ENCODE data around the gene MOSPD3.

The MOSPD3 gene

GRCh38 chr7:100603726-100604027, 8.7 kb upstream of the MOSPD3 start:
- TF ChIP-seq CTCF (IDR thresholded peaks at IDR 0.05): no peak
- Histone ChIP-seq H3K36me3 (no peaks in the 10 kb centered on the region), H3K27me3 (peaks cover 79% of the 10 kb centered on the region), H3K4me1 (ENCODE audit: control insufficient read depth in 1 of 2, insufficient read depth in 1 of 2, low read depth in 1 of 2, low read length in 1 of 2) (peaks cover 22 to 25% of the 10 kb centered on the region in 2 experiments), H3K27ac (peak overlapping the region; percentile 57), H3K9me3 (no peaks in the 10 kb centered on the region), H3K4me3 (ENCODE audit: low read depth in 1 of 2, low read length in 1 of 2) (peak overlapping the region; percentile 81 to 98)

GRCh38 chr7:100604028-100604975, 8.0 kb upstream of the MOSPD3 start:
- Histone ChIP-seq H3K4me1 (ENCODE audit: control insufficient read depth in 1 of 2, insufficient read depth in 1 of 2, low read depth in 1 of 2, low read length in 1 of 2) (peaks cover 22 to 25% of the 10 kb centered on the region in 2 experiments), H3K36me3 (no peaks in the 10 kb centered on the region), H3K27me3 (peaks cover 81% of the 10 kb centered on the region), H3K4me3 (ENCODE audit: low read depth in 1 of 2, low read length in 1 of 2) (peak overlapping the region; percentile 81 to 98), H3K9me3 (no peaks in the 10 kb centered on the region), H3K27ac (peak overlapping the region; percentile 57)
- TF ChIP-seq CTCF (IDR thresholded peaks at IDR 0.05): peak; percentile 63

- Histone ChIP-seq H3K36me3 (no peaks in the 10 kb centered on the region), H3K4me1 (ENCODE audit: control insufficient read depth in 1 of 2, insufficient read depth in 1 of 2, low read depth in 1 of 2, low read length in 1 of 2) (peaks cover 22 to 25% of the 10 kb centered on the region in 2 experiments), H3K27ac (peak overlapping the region; percentile 57), H3K4me3 (ENCODE audit: low read depth in 1 of 2, low read length in 1 of 2) (peak overlapping the region; percentile 81 to 98), H3K27me3 (peaks cover 81% of the 10 kb centered on the region), H3K9me3 (no peaks in the 10 kb centered on the region)
- TF ChIP-seq CTCF (IDR thresholded peaks at IDR 0.05): no peak
Measured at GRCh38 chr7:100604976-100605911, 7.1 kb upstream of the MOSPD3 start.

- peaks cover 22 to 25% of the 10 kb centered on the region in 2 experiments for H3K4me1 ChIP-seq (ENCODE audit: control insufficient read depth in 1 of 2, insufficient read depth in 1 of 2, low read depth in 1 of 2, low read length in 1 of 2)
- no peak for TF ChIP-seq CTCF (IDR thresholded peaks at IDR 0.05)
- peaks cover 71% of the 10 kb centered on the region for H3K27me3 ChIP-seq
- no peak overlapping the region for H3K27ac ChIP-seq
- H3K4me3 ChIP-seq (ENCODE audit: low read depth in 1 of 2, low read length in 1 of 2): no peak overlapping the region
- no peaks in the 10 kb centered on the region for H3K9me3 ChIP-seq
- no peaks in the 10 kb centered on the region for H3K36me3 ChIP-seq
Measured at GRCh38 chr7:100606313-100606712, 6.0 kb upstream of the MOSPD3 start.

GRCh38 chr7:100607111-100607510, 5.2 kb upstream of the MOSPD3 start:
- no peak overlapping the region for H3K27ac ChIP-seq
- no peaks in the 10 kb centered on the region for H3K36me3 ChIP-seq
- H3K4me3 ChIP-seq (ENCODE audit: low read depth in 1 of 2, low read length in 1 of 2): no peak overlapping the region
- peaks cover 26 to 28% of the 10 kb centered on the region in 2 experiments for H3K4me1 ChIP-seq (ENCODE audit: control insufficient read depth in 1 of 2, insufficient read depth in 1 of 2, low read depth in 1 of 2, low read length in 1 of 2)
- no peaks in the 10 kb centered on the region for H3K9me3 ChIP-seq
- no peak for TF ChIP-seq CTCF (IDR thresholded peaks at IDR 0.05)
- H3K27me3 ChIP-seq: peaks cover 64% of the 10 kb centered on the region

Measured in neutrophil (primary cell).